ENCODE results near the gene TOX3.

TOX3 gene

GRCh38 chr16:52451971-52452421 lies 94.9 kb downstream of the TOX3 start:
- DNase-seq (ENCODE audit: low spot score), result no peak

- DNase-seq (ENCODE audit: low spot score), result no peak
Measured at GRCh38 chr16:52450916-52451315, 96.0 kb downstream of the TOX3 start.

GRCh38 chr16:52450241-52450640 lies 96.7 kb downstream of the TOX3 start:
- DNase-seq (ENCODE audit: low spot score), result no peak

- DNase-seq (ENCODE audit: low spot score), result no peak
Measured at GRCh38 chr16:52446080-52446479, 100.9 kb downstream of the TOX3 start.

DNA sequence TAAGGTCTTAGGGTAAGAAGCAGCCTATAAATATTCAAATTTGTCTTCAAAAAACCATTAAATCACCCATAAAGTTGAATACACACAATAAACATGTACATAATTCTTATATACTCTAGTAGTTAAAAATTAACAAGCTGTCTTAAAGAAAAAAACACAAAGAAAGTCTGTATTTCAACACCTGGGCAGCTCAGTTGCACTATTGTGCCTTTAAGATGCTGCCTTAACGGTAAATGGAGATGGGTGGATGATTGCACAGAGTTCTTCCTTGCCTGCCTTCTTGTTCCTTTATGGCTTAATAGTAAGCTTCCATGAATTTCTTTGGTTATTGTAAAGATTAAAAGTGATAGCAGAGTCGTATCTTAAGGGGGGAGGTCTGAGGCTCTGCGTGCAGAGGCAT lies 105.1 kb downstream of the TOX3 start:
- DNase-seq (ENCODE audit: low spot score), result no peak

GRCh38 chr16:52440248-52440647 lies 106.7 kb downstream of the TOX3 start:
- DNase-seq (ENCODE audit: low spot score), result no peak

DNA sequence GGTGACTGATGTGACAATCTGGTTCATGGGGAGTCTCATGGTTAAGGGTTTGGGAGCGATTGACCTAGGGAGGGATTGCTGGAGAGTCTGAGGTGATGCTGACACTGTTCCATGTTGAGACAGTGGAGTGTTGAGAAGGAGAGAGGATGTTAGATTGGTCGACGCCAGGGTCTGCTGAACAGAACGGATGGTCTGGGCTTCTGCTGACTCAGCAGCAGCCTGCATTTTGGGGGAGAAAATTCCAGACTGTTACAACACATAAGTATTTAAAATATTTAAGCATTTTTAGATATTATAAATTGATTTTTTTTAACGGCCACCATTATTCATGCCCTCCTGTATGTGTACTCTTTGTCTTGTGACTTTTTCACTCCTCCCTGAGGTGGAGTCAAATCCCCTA lies 107.2 kb downstream of the TOX3 start:
- no peak for DNase-seq (ENCODE audit: low spot score)

DNA sequence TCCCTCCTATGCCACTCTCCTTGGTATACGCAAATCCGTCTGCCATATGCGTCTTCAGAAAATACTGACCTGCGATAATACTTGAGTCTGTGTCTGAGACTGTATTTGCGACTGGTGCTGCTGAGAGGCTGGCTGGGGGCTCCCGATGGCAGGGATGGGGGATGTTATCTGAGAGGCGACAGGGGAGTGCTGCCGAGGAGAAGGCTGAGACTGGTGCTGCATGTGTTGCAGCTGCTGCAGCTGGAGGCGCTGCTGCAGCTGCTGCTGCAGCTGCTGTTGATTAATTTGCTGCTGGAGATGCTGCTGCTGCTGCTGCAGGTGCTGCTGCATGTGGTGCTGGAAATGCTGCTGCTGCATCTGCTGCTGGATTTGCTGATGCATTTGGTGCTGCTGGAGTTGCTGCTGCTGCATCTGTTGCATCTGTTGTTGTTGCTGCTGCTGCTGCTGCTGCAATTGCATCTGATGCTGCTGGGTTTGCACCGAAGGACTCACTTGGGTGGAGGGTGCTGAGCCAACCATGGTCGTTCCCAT lies 107.7 kb downstream of the TOX3 start:
- no peak for DNase-seq (ENCODE audit: low spot score)

- no peak for DNase-seq (ENCODE audit: low spot score)
Measured at GRCh38 chr16:52437277-52437670, 109.7 kb downstream of the TOX3 start.

DNA sequence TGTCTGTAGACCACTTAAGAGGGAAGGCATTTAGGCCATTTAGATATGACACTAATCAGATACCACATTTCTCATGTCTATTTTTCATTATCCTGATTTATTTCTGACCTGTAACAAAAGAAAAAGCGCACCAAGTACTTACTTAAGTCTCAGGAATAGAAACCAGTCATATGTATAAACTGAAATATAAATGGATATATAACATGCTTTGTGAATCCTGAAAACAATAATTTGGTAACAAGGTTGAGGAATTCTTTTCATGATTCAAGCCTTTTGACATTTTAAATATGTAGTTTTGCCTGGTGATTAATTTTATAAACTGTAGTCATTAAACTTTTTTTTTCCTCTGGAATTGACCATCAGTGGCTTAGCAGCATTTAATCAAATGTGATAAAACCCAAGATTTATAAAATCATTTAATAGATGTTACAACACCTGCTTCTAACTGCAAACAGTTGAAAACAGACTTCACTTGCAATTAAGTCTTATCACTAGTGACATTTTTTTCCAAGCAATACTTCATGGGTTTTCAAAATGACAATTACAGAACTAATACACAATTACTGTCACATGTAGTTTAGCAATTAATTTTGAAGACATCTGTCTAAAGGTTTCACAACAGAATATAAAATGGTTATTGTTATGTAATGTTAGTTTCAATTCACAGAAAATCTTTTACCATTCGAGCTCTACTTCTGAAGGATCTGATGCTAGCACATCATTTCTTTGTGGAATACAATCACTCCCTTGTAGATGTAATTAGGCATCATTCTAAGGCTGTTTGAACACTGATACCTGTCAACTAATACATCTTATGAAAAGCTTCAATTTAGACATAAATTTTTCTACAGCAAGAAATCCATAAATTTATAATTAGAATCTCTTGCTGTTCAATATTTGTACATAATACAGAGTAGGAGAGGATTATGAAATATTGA lies 110.3 kb downstream of the TOX3 start:
- DNase-seq (ENCODE audit: low spot score), result no peak

GRCh38 chr16:52434224-52434623 lies 112.7 kb downstream of the TOX3 start:
- DNase-seq (ENCODE audit: low spot score), result no peak

GRCh38 chr16:52433643-52434042 lies 113.3 kb downstream of the TOX3 start:
- DNase-seq (ENCODE audit: low spot score), result no peak

GRCh38 chr16:52424591-52424990 lies 122.4 kb downstream of the TOX3 start:
- DNase-seq (ENCODE audit: low spot score), result no peak

GRCh38 chr16:52422307-52422706 lies 124.6 kb downstream of the TOX3 start:
- DNase-seq (ENCODE audit: low spot score), result no peak

- DNase-seq (ENCODE audit: low spot score), result no peak
Measured at GRCh38 chr16:52418201-52418600, 128.7 kb downstream of the TOX3 start.

- DNase-seq (ENCODE audit: low spot score), result no peak
Measured at GRCh38 chr16:52416888-52417287, 130.1 kb downstream of the TOX3 start.

DNA sequence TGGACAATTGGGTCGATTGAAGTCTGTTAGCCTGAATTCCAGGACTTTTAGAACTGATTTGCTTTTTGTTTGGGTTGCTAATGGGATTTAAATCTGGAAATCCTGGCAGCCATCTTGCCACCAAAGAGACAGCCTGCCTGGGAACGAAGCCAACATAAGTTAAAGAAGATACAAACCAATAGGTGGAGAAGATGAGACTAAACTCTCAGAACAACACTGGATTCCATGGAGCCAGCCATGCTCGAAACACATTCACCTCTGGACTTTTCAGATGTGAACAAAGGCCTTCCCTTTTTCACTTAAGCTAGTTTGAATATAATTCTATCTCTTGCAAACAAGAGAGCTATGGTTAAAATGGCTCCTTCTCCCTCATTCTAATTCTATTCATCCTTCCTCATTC lies 135.9 kb downstream of the TOX3 start:
- DNase-seq (ENCODE audit: low spot score), result no peak

DNA sequence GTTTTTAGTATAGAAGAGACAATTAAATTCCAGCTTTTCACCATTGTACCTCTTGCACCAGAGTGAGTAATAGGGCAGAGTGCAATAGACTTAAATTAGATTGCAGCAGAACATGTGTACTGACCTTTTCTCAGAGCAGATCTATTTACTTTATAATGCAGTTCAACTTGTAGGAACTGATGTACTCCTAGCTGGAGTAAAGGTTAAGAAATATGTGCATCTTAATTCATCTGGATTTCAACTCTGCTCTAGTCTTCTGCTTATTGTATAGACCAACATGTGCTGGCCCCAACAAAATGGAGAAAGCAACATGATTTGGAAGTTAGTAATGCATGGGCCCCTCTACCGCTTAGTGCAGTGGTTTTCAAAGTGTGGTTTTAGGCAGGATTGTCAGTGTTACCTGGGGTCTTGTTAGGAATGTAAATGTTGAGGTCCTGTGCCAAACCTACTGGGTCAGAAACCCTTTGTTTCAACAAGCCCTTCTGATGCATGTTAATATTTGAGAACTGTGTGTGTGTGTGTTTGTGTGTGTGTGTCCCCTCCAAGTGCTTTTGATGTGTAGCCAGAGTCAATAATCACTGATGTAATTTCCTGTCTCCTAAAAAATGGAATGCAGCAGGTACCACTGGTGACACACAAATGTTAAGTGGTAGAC lies 138.6 kb downstream of the TOX3 start:
- DNase-seq (ENCODE audit: low spot score), result no peak

- DNase-seq (ENCODE audit: low spot score), result no peak
Measured at GRCh38 chr16:52407778-52408177, 139.2 kb downstream of the TOX3 start.

DNA sequence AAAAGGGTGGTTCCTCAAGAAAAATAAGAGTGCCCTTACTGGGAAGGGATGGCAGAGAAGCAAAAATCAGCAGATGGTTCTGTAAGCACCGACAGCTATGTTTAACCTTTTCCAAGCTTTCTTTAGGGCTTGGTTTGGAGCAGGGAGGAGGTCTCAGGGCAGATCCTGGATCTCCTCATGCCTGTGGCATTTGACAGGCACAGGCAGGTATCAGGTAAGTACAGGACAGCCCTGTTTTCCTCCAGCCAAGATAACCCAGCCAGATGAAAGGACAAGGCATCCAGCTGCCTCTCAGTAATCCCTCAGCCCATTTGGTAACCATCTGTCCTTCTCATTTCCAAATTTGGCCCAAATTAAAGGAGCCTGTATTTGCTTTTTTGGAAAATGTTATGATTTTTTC lies 141.5 kb downstream of the TOX3 start:
- DNase-seq (ENCODE audit: low spot score), result no peak

GRCh38 chr16:52404546-52404945 lies 142.4 kb downstream of the TOX3 start:
- no peak for DNase-seq (ENCODE audit: low spot score)

DNA sequence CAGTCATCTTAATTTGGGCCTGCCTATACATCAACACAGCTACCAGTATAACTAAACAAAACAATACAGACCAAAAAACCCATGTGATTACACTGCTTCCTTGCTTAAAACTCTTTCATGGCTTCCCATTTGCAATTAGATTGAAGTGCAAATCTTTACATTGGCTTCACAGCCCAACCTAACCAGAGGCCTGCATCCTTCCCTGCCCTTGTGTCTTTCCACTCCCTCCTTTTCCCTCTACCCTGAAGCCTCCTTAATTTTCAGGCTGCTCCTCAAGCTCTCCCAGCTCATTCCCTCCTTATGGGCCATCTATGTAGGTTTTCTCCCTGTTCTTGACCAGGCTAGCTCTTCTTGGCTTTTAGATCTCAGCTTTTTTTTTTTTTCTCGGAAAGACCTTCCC lies 147.8 kb downstream of the TOX3 start:
- DNase-seq (ENCODE audit: low spot score), result no peak

- DNase-seq (ENCODE audit: low spot score), result no peak
Measured at GRCh38 chr16:52398491-52398960, 148.4 kb downstream of the TOX3 start.
